ENCODE results near the gene TMEM130. TPM values are rescaled to one million over a fixed set of nuclear protein-coding genes. Genes with fewer than 3 reads are reported as not detected.

The TMEM130 gene
- total and polyA plus RNA-seq, 2 experiments from 2014 or later: 1.5 to 2.0 TPM

GRCh38 chr7:98903246-98903645, 33.4 kb upstream of the TMEM130 start (continued):
- TF ChIP-seq EZH2phosphoT487 (IDR thresholded peaks at IDR 0.05; ENCODE audit: unreplicated experiment) (no peak), POLR2AphosphoS5 (IDR thresholded peaks at IDR 0.05; ENCODE audit: low read depth) (no peak), CTCF (conservative IDR thresholded peaks at IDR 0.05; ENCODE audit: low read depth in 2 of 2) (no peak), EZH2 (IDR thresholded peaks at IDR 0.05; ENCODE audit: low read depth, unreplicated experiment) (no peak), STAT1 (IDR thresholded peaks at IDR 0.05; ENCODE audit: unreplicated experiment) (no peak)

GRCh38 chr7:98902523-98902922, 32.7 kb upstream of the TMEM130 start:
- no peak for DNase-seq (ENCODE audit: low spot score)
- Mint-ChIP-seq H3K36me3 (ENCODE audit: low read depth) (peaks cover 92% of the 10 kb centered on the region), H3K4me1 (no peaks in the 10 kb centered on the region), H3K4me3 (no peak overlapping the region), H3K27ac (no peak overlapping the region), H3K27me3 (ENCODE audit: insufficient read depth, low read depth, poor library complexity) (peaks cover 3% of the 10 kb centered on the region), H3K9me3 (peaks cover 11% of the 10 kb centered on the region; the same call in 2 of the 3 replicates)
- H3K27ac ChIP-seq (ENCODE audit: low read depth): no peak overlapping the region
- no peak overlapping the region for H2AFZ ChIP-seq
- H3K4me1 ChIP-seq (ENCODE audit: insufficient read depth): no peaks in the 10 kb centered on the region
- no peak overlapping the region for H3K4me3 ChIP-seq
- no peak overlapping the region for H3K4me2 ChIP-seq
- H4K20me1 ChIP-seq (replicated peaks; ENCODE audit: insufficient read depth): peaks cover 9% of the 10 kb centered on the region
- peaks cover 68% of the 10 kb centered on the region for H3K36me3 ChIP-seq (ENCODE audit: insufficient read depth)
- H3K27me3 ChIP-seq (ENCODE audit: insufficient read depth): no peaks in the 10 kb centered on the region
- H3K9me2 ChIP-seq (ENCODE audit: insufficient read depth): no peaks in the 10 kb centered on the region
- ATAC-seq: no peak
- no peaks in the 10 kb centered on the region for H3K79me2 ChIP-seq (replicated peaks; ENCODE audit: insufficient read depth)
- no peaks in the 10 kb centered on the region for H3F3A ChIP-seq (replicated peaks; ENCODE audit: low read depth)
- no peak for TF ChIP-seq ETS1 (IDR thresholded peaks at IDR 0.05)
- no peak for TF ChIP-seq STAT1 (IDR thresholded peaks at IDR 0.05; ENCODE audit: unreplicated experiment)
- TF ChIP-seq EZH2 (IDR thresholded peaks at IDR 0.05; ENCODE audit: low read depth, unreplicated experiment): no peak
- no peak for TF ChIP-seq ZNF114 (CRISPR knock-in tag; IDR thresholded peaks at IDR 0.05)
- TF ChIP-seq ZNF331 (CRISPR knock-in tag; IDR thresholded peaks at IDR 0.05; ENCODE audit: low read depth): no peak
- TF ChIP-seq NANOG (IDR thresholded peaks at IDR 0.05; ENCODE audit: borderline replicate concordance): no peak
- TF ChIP-seq ZNF462 (CRISPR knock-in tag; IDR thresholded peaks at IDR 0.05): no peak
- TF ChIP-seq REST (IDR thresholded peaks at IDR 0.05; ENCODE audit: unreplicated experiment): no peak
- no peak for TF ChIP-seq JUNB (IDR thresholded peaks at IDR 0.05; ENCODE audit: unreplicated experiment)
